Right cardiac atrium (tissue), 5 donors: ENCODE measurements around the gene NALF2. TPM values are rescaled to one million over a fixed set of nuclear protein-coding genes. Genes with fewer than 3 reads are reported as not detected.
A peak's percentile ranks its signal among the peaks of the same experiment; 100 is the strongest.

Experiments used
- ATAC-seq, 2 donors: fragments of 200-7000 bp; cut with Tn5 transposase; one replicate each; pipeline versions ENCODE4 v1.8.0 to v1.9.1; 2020; ENCODE audit warnings: moderate library complexity in 2 of 2, mild to moderate bottlenecking in 1 of 2
- DNase-seq, 3 donors: peaks; one replicate each; pipeline ENCODE4 v3.0.0-alpha.2; 2020
- H3K27ac ChIP-seq: one replicate; pipeline ENCODE4 v1.5.1; 2013; ENCODE audit warnings: mild to moderate bottlenecking, low read length, control low read depth, moderate library complexity
- H3K27me3 ChIP-seq: one replicate; pipeline ENCODE4 v1.6.1; 2013; ENCODE audit not compliant: control insufficient read depth, insufficient read depth
- H3K4me1 ChIP-seq: one replicate; pipeline ENCODE4 v1.6.1; 2013; ENCODE audit warnings: low read length; ENCODE audit not compliant: control insufficient read depth, insufficient read depth
- H3K4me3 ChIP-seq: one replicate; pipeline ENCODE4 v1.5.1; 2013; ENCODE audit warnings: low read length, control low read depth
- H3K9me3 ChIP-seq: one replicate; pipeline ENCODE4 v1.6.1; 2013; ENCODE audit warnings: low read length; ENCODE audit not compliant: control insufficient read depth
- WGBS: extraction: QIAGEN DNeasy Blood & Tissue Kit; methylation state at CpG from one replicate; pipeline ENCODE4 v1.1.7; 2013; 5-methylcytosine and 5-hydroxymethylcytosine counted together
- intact Hi-C, 4 donors: fragments of 100-400 bp; cut with DNase I; formaldehyde crosslinking; loops; one replicate each; pipeline versions ENCODE4 v1.11.0 to v1.14.0; 2022 to 2023
- polyA plus RNA-seq: library from polyadenylated mRNA; stranded (reverse); fragments of 200-250 nt; gene quantifications from one replicate; pipeline ENCODE4 v1.2.3, GENCODE V29; 2013
- total RNA-seq, 4 donors: library from RNA; stranded (reverse); fragmentation: NEBNext Ultra II Directional; extraction: Animal tissue kit (Norgen Biotek cat#: 25700); gene quantifications; one replicate each; pipeline ENCODE4 v1.2.1, GENCODE V29; 2021
- donor health status: healthy with polysubstance abuse.
- donor health status: DM: no; HTN: yes; CAD: no.
- donor health status: DM: no; HTN: no; CAD: no.
- donor health status: DM: no; HTN: yes; CAD: no; lungs with severe emphysema.
- donor health status: DM: yes; HTN: yes; CAD: no.

Gene NALF2
- total and polyA plus RNA-seq, 5 donors, result 43.2 to 120 (median 85.7) TPM

DNA sequence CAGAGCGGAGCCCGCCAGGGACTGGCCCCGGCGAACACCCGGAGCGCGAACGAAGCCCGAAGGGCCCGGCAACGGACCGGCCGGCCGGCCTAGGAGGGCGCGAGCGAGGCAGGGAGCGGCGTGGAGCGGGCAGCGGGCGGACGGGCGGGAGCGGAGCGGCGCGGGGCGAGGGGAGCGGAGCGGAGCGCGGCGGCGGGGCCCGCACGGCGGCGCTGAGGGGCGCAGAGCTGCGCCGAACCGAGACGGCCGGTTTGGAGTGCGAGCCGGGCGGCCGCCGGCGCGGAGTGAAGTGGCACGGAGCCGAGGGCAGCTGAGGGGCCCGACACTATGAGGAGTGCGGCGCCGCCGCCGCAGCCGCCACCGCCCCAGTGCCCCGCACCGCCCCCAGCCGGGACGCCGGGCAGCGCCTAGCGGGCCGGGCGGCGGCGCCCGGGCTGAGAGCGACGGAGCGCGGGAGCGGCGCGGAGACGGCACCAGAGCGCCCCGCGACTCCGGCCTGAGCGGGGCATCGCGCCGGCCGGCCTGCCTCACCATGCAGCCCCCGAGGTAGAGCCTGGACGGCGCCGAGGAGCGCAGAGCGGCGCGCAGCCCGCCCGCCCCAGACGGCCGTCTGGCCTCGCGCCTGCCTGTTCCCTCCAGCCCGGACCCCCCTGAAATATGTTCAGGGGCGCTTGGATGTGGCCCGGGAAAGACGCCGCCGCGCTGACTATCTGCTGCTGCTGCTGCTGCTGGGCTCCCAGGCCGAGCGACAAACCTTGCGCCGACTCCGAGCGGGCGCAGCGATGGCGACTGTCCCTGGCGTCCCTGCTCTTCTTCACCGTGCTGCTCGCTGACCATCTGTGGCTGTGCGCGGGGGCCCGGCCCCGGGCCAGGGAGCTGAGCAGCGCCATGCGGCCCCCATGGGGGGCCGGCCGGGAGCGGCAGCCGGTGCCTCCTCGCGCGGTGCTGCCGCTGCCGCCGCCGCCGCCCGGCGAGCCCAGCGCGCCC is 793 bp downstream of the NALF2 start:
- peak overlapping the region; percentile 83 for H3K4me3 ChIP-seq
- ATAC-seq, result no peak
- H3K9me3 ChIP-seq, result no peaks in the 10 kb centered on the region
- no peaks in the 10 kb centered on the region for H3K27me3 ChIP-seq
- intact Hi-C loops, result no loop called here
- H3K27ac ChIP-seq, result peak overlapping the region; percentile 85
- H3K4me1 ChIP-seq, result no peaks in the 10 kb centered on the region
- no peak for DNase-seq
- WGBS, result 3% methylated on average over 120 of the region's 146 CpGs

DNA sequence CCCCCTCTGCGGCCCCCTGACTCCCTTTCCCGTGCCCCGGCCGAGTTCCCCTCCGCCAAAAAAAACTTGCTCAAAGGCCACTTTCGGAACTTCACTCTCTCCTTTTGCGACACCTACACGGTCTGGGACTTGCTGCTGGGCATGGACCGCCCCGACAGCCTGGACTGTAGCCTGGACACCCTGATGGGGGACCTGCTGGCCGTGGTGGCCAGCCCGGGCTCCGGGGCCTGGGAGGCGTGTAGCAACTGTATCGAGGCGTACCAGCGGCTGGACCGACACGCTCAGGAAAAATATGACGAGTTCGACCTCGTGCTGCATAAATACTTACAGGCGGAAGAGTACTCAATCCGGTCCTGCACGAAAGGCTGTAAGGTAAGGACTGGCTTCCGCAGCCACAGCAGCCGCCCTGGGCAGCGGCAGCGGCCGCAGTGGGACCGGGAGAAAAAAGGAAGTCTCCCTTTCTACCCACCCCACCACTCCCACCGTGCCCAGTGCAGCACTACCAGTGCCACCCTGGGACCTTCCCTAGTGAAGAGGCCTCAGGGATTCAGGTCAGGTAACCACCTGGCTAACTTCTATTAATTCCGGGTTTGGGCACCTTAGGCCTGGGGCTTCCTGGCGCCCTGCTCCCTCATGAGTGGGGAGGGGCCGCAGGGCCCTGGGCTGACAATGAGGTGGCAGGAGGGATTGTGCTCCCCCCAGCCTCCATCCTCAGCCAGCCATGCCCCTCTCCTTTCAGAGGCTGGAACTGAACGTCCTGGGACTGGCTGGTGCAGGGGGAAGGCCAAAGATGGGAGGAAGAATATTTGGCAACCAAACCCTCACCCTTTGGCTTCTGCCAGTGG is 1.9 kb downstream of the NALF2 start:
- ATAC-seq (peak; percentile 13 to 42), DNase-seq (peak in 1 of 3 donors; percentile 40)
- intact Hi-C loops, result no loop called here
- Histone ChIP-seq H3K9me3 (no peaks in the 10 kb centered on the region), H3K4me3 (peak overlapping the region; percentile 83), H3K27me3 (no peaks in the 10 kb centered on the region), H3K4me1 (no peaks in the 10 kb centered on the region), H3K27ac (peak overlapping the region; percentile 97)
- 13% methylated on average over 36 of the region's 36 CpGs for WGBS

DNA sequence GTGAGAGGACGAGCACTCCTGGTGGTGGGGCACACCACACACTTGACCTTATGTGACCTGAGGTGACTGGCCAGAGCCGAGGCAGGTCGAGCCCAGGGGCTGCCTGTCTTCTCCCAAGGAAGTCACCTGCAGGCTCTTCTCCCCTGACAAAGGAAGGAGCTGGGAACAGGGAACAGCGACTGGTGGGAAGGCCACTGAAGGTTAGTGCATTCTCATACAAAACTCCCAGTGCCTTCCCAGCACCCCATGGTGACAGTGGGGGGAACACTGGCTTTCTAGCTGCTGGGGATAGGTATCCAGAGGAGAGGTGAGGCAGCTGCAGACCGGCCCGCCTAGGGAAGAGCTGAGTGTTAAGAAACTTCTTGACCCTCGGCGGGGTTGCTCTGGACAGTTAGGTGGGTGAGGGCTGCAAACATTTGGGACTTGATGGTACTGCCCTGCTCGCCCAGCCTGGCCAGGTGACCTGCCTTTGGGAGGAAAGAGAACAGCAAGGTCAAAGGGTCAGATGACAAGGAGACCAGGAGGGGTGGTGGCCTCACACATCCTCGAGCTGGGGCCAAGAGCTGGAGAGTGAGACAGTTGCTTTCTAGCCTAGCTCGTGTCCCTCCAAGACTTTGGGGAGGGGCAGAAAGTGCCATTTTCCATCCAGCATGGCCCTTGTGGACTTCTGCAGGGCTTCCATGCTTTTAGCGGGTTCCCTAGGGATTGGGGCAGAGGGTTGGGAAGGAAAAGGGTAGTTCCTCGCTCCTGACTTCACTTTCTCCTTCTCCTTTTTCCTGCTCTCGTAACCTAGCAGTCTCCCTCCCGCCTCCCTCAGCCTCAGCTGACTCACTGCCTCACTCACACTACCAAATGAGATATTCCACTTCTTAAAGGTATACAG is 2.7 kb downstream of the NALF2 start:
- ATAC-seq (no peak), DNase-seq (no peak)
- no peaks in the 10 kb centered on the region for H3K9me3 ChIP-seq
- H3K27me3 ChIP-seq, result no peaks in the 10 kb centered on the region
- peak overlapping the region; percentile 97 for H3K27ac ChIP-seq
- no peaks in the 10 kb centered on the region for H3K4me1 ChIP-seq
- peak overlapping the region; percentile 83 for H3K4me3 ChIP-seq
- WGBS, result 51% methylated on average over 15 of the region's 15 CpGs
- intact Hi-C loops, result no loop called here

DNA sequence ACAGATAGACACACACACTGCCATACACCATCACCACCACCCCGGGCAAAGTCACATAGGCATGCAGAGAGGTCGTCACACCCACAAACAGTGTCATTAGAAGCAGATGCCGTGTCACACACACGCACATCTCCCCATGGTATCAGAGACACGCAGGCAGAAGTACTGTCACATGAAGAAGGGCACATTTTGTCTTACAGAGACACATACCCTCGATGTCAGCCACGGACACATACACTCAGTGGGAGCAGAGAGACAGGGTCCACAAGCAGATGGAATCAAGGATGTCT is 3.3 kb downstream of the NALF2 start:
- H3K27me3 ChIP-seq, result no peaks in the 10 kb centered on the region
- 72% methylated on average over 7 of the region's 7 CpGs for WGBS
- intact Hi-C loops, result no loop called here
- peak overlapping the region; percentile 24 for H3K27ac ChIP-seq
- DNase-seq (peak in 2 of 3 donors; percentile 17 to 29), ATAC-seq (peak; percentile 52 to 59)
- no peaks in the 10 kb centered on the region for H3K9me3 ChIP-seq
- no peak overlapping the region for H3K4me3 ChIP-seq
- no peaks in the 10 kb centered on the region for H3K4me1 ChIP-seq

GRCh38 chrX:69508610-69509009 is 4.5 kb downstream of the NALF2 start:
- Histone ChIP-seq H3K4me3 (no peak overlapping the region), H3K27me3 (no peaks in the 10 kb centered on the region), H3K9me3 (no peaks in the 10 kb centered on the region), H3K27ac (peak overlapping the region; percentile 51), H3K4me1 (no peaks in the 10 kb centered on the region)
- 71% methylated on average over 5 of the region's 5 CpGs for WGBS
- intact Hi-C loops, result no loop called here
- ATAC-seq (no peak), DNase-seq (no peak)

DNA sequence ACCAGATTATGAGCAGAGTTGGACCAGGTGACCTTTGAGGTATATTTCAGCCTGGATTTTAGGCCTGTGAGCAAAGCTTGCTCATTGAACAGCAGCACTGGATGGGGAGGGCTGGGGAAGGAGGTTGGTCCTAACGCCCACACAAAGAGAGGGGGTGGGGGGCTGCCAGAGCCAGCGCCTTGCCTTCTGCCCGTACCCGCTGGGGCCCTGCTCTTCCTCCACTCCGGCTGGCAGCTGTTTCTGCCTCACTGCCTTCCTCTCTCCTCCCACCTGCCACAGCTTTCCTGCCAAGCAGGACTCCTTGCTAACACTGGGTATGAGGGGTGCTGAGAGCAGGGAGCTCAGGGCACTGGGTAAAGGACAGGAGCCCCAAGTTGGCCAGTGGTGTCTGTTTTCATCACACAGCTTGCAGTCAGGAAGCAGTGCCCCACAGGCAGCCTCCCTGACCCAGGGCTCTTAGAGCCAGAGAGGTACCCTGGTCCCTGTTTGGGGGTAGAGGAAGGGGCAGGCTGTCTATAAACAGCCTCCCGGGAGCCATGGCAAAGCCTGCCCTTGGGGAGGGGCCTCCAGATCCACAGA is 6.1 kb downstream of the NALF2 start:
- Histone ChIP-seq H3K4me1 (no peaks in the 10 kb centered on the region), H3K27ac (peak overlapping the region; percentile 72), H3K4me3 (peak overlapping the region; percentile 20), H3K9me3 (no peaks in the 10 kb centered on the region), H3K27me3 (no peaks in the 10 kb centered on the region)
- 53% methylated on average over 6 of the region's 6 CpGs for WGBS
- intact Hi-C loops, result no loop called here
- ATAC-seq (no peak), DNase-seq (no peak)

GRCh38 chrX:69510914-69511513 is 6.9 kb downstream of the NALF2 start:
- no peak for ATAC-seq
- Histone ChIP-seq H3K4me3 (no peak overlapping the region), H3K9me3 (no peaks in the 10 kb centered on the region), H3K27me3 (no peaks in the 10 kb centered on the region), H3K27ac (no peak overlapping the region), H3K4me1 (no peaks in the 10 kb centered on the region)
- intact Hi-C loops, result no loop called here
- WGBS, result 59% methylated on average over 3 of the region's 3 CpGs
- DNase-seq, result no peak

- Histone ChIP-seq H3K9me3 (no peaks in the 10 kb centered on the region), H3K4me1 (no peaks in the 10 kb centered on the region), H3K27me3 (no peaks in the 10 kb centered on the region), H3K4me3 (no peak overlapping the region), H3K27ac (peak overlapping the region; percentile 57)
- intact Hi-C loops, result no loop called here
- ATAC-seq (peak; percentile 58 to 79), DNase-seq (peak in 1 of 3 donors; percentile 37)
These were observed 17.9 kb downstream of the NALF2 start for GRCh38 chrX:69522052-69522451.

- Histone ChIP-seq H3K4me1 (no peaks in the 10 kb centered on the region), H3K27ac (peak overlapping the region; percentile 42), H3K9me3 (no peaks in the 10 kb centered on the region), H3K27me3 (no peaks in the 10 kb centered on the region), H3K4me3 (no peak overlapping the region)
- 38% methylated on average over 4 of the region's 4 CpGs for WGBS
- peak; percentile 81 to 84 for ATAC-seq
- DNase-seq, result peak in 2 of 3 donors; percentile 35 to 62
- intact Hi-C loops, result no loop called here
These were observed 19.2 kb downstream of the NALF2 start for GRCh38 chrX:69523314-69523713.

DNA sequence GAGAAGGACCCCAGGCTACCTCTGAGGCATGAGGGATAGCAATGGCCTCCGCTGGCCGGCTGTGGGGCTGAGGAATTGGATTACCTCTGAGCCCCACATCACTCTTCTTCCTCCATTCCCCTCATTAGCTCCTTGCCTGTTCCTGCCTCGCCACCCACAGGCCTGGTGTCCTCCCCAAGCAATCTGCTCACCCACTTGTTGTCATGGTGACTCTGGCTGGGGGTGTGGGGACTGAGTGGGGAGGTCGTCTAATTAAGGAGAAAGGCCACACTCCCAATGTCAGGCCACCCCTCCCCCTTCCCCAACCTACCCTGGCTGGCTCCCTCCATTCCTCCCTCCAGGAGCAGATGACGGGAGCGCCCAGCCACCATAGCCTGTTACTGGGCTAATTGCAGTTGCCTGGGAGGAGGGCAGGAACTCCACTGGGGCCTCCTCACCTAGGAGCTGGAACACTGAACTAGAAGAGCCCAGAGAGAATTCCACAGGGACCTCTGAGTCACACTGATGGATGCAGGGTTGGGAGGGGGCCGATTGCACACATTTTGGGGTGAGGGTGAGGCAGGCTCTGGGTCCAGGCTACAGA is 20.7 kb downstream of the NALF2 start:
- Histone ChIP-seq H3K4me3 (no peak overlapping the region), H3K9me3 (no peaks in the 10 kb centered on the region), H3K27me3 (no peaks in the 10 kb centered on the region), H3K27ac (peak overlapping the region; percentile 16), H3K4me1 (no peaks in the 10 kb centered on the region)
- 70% methylated on average over 7 of the region's 7 CpGs for WGBS
- DNase-seq (no peak), ATAC-seq (no peak)
- intact Hi-C loops, result no loop called here
